Kidney capillary endothelial cell (primary cell): ENCODE data around the gene NT5C.

ENCODE experiments used
- DNase-seq: peaks from one replicate; pipeline ENCODE4 v3.0.0-alpha.2; 2018; ENCODE audit warnings: low spot score

Gene NT5C

GRCh38 chr17:75115555-75115954 is 16.0 kb downstream of the NT5C start:
- no peak for DNase-seq

DNA sequence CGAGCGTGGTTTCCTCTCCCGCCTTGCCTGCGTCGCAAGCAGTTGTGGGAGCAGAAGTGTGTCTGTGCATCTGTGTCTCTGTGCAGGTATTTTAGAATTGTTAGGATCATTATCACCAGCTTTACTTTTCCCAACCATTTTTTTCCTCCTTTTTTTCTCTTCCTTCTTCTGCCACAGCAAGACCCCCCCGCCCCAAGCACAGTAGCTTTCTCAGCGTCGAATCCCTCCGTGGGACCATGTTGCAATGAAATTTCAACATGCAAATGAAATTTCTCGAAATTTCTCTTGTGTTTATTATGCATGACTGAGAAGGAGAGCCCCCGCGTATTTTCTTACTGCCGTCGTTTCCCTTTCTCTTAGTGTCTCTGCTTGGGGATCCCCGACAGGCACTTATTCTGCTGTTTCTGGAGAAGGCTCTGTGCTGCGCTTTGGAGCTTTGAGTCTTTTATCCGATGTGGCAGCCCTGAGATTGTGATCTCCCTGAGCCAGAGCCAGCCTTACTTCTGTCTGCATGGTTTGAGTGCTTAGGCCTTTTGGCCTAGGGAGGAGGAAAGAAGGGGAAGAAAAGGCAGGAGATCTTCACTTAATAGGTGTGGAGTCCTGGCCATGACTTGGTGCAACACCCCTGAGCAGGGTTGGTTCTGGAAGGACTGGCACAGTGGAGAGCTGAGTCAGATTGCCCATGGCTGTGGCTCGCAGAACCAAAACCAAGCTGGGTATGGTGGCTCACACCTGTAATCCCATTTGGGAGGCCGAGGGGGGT is 16.8 kb downstream of the NT5C start:
- no peak for DNase-seq

- DNase-seq = peak; percentile 93
Observed at GRCh38 chr17:75113798-75114551, 17.6 kb downstream of the NT5C start.

GRCh38 chr17:75111777-75112335 is 19.7 kb downstream of the NT5C start:
- DNase-seq = no peak

DNA sequence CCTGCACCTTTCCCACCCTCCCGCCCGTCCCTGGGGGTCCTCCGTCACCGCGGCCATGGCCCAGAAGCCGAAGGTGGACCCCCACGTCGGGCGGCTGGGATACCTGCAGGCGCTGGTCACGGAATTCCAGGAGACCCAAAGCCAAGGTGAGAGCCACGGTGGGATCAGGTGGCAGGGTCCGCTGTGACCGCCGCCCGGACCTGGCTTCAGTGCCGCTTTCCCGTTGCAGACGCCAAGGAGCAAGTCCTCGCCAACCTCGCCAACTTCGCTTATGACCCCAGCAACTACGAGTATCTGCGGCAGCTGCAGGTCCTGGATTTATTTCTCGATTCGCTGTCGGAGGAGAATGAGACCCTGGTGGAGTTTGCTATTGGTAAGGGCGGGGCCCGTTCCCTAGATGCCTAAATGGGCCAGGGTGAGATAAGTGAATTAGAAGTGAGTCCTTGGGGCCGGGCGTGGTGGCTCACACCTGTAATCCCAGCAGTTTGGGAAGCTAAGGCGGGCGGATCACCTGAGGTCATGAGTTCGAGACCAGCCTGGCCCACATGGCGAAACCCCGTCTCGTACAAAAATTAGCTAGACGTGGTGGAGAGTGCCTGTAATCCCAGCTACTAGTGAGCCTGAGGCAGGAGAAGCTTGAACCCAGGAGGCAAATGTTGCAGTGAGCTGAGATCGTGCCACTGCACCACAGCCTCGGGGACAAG is 21.2 kb downstream of the NT5C start:
- DNase-seq = no peak

- DNase-seq = peak; percentile 88
Observed at GRCh38 chr17:75109407-75110233, 21.9 kb downstream of the NT5C start, which contains the start of gene ARMC7. Gene ARMC7 (plus strand): TSS chr17:75109969. CDS start chr17:75110289, 320 bp downstream.

- no peak for DNase-seq
Observed at GRCh38 chr17:75109046-75109406, 22.5 kb downstream of the NT5C start.

- no peak for DNase-seq
Observed at GRCh38 chr17:75108193-75108592, 23.3 kb downstream of the NT5C start.

GRCh38 chr17:75105126-75106080 is 26.1 kb downstream of the NT5C start:
- peak; percentile 64 for DNase-seq

GRCh38 chr17:75103601-75104554 is 27.7 kb downstream of the NT5C start:
- DNase-seq = no peak

GRCh38 chr17:75102385-75102821 is 29.1 kb downstream of the NT5C start:
- no peak for DNase-seq

GRCh38 chr17:75099881-75100595 is 31.5 kb downstream of the NT5C start:
- no peak for DNase-seq

DNA sequence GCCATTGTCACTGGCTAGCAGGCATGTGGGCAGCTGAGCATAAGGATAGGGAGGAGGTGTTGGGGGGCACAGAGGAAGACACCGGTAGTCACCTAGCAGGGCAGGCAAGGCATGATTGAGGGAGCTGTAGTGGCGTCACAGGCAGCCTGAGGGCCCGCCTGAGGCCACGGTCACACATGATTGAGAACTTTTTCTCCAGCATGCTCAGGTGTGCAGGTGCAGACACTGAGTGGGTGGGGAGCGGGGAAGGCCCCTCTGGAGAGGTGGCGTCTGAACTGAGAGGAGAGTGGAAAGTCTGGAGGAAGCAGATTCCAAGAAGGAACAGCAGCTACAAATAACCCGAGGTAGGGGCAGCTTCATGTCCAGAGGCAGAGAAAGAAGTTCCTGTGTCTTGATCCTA is 32.7 kb downstream of the NT5C start:
- DNase-seq = no peak

- no peak for DNase-seq
Observed at GRCh38 chr17:75097865-75098264, 33.7 kb downstream of the NT5C start.

DNA sequence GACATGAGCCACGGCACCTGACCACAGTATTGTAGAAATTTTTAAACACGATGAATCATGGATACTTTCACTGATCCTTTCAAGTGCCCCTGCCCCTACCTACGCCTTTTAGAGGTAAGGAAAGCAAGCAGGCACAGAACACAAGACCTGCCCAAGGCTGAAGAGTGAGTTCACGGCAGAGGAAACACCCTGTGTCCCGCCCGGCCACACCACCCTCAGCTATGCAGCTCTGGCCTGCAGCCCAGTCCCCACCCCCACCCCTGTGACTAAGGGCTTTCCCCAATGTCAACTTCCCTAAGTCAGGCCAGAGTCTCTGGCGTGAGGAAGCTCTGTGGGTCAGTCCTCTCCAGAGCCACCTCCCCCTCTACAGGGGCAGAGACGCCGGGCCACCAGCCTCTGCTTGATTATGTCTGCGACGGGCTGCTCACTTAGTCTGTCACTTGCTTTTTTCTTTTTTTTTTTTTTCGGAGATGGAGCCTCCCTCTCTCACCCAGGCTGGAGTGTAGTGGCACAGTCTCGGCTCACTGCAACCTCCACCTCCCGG is 35.4 kb downstream of the NT5C start:
- peak; percentile 93 for DNase-seq

DNA sequence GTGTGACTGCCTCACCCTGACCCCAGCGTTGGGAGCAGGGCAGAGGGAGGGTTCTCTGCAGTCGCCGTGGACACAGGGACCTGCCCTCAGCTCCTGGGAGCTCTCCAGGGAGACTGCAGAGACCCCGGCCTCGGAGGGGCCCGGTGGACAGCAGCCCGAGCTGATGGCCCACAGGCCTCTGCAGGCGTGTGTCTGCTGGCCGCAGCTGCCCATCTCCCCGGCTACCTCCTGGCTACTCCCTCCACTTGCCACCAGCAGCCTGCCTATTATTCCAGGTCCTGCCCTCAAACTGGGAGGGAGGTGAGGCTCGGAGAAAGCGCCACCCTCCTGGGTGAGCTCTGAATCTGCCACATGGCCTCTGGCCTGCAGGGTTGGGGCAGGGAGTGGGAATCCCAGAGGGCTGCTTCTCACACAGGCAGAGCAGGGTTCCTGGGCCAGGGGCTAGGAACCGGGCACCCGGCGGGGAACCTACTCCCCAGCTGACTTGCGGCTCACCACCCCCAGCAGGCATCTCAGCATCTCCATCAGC is 36.6 kb downstream of the NT5C start:
- DNase-seq = no peak

DNA sequence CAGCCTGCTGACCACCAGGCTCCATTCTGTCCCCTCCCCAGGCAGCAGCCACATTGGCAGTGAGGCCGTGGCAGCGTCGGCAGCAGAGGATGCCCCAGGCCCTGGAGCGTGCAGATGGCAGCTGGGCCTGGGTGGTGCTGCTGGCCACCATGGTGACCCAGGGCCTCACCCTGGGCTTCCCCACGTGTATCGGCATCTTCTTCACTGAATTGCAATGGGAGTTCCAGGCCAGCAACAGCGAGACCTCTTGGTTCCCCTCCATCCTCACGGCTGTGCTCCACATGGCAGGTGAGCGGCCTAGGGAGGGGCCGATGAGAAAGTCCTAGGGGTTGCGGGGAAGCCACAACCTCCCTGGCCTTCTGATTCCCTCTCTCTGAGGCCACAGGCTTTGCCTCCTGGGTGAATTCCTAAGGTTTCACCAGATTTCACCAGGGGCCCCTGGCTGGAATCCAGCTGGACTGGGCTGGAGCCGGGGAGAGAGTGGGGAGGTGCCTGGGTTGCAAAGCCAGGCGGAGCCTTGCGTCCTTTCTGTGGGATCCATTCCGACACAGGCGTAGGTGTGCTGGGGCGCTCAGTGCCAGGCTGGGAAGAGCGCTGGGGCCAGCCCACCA is 37.9 kb downstream of the NT5C start:
- DNase-seq = no peak
